Keratinocyte (primary cell): ENCODE measurements around the gene TCF7.

Experiments used
- EZH2 ChIP-seq: IDR thresholded peaks from one replicate; pipeline ENCODE4 v1.6.1; 2012; ENCODE audit warnings: inconsistent platforms, mild to moderate bottlenecking, low read length, moderate library complexity
- TF ChIP-seq, protein P1 (sequence below), 3 experiments: IDR thresholded peaks in 1 of 3; conservative IDR thresholded peaks in 1 of 3; optimal IDR thresholded peaks in 1 of 3; 2 replicates in 2 of 3; 3 replicates in 1 of 3; pipeline versions ENCODE3 to v1.5.1; 2011; ENCODE audit warnings: low read length in 3 of 3, mild to moderate bottlenecking in 3 of 3, moderate library complexity in 2 of 3, control low read depth in 1 of 3, inconsistent platforms in 1 of 3; ENCODE audit not compliant: insufficient read depth in 2 of 3; ENCODE audit errors: extremely low read depth in 1 of 3

DNA sequence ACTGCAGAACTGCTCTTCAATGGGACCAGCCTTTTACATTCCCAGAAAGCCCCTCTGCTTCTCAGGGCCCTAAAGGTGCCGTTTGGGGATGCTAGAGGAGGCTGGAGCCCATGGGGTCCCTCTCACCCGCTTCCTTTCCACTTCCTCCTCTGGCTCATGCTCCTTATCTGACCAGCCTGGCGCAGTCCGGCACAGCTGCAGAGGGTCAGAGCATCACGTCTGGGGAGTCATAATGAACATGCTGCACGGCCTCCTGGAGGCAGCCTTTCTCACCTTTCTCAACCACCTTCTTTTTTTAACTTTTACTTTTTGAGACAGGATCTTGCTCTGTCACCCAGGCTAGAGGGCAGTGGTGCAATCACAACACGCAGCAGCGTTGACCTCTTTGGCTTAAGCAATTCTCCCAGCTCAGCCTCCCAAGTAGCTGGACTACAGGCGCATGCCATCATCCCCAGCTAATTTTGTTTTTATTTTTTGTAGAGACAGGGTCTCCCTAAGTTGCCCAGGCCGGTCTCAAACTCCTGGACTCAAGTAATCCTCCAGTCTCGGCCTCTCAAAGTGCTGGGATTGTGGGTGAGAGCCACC, 15.1 kb upstream of the TCF7 start:
- TF ChIP-seq EZH2 = no peak
- TF ChIP-seq, protein P1, sequence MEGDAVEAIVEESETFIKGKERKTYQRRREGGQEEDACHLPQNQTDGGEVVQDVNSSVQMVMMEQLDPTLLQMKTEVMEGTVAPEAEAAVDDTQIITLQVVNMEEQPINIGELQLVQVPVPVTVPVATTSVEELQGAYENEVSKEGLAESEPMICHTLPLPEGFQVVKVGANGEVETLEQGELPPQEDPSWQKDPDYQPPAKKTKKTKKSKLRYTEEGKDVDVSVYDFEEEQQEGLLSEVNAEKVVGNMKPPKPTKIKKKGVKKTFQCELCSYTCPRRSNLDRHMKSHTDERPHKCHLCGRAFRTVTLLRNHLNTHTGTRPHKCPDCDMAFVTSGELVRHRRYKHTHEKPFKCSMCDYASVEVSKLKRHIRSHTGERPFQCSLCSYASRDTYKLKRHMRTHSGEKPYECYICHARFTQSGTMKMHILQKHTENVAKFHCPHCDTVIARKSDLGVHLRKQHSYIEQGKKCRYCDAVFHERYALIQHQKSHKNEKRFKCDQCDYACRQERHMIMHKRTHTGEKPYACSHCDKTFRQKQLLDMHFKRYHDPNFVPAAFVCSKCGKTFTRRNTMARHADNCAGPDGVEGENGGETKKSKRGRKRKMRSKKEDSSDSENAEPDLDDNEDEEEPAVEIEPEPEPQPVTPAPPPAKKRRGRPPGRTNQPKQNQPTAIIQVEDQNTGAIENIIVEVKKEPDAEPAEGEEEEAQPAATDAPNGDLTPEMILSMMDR (optimal IDR thresholded peaks at IDR 0.05 in 1 of 3, IDR thresholded peaks at IDR 0.05 in 1 of 3, conservative IDR thresholded peaks at IDR 0.05 in 1 of 3; ENCODE audit: extremely low read depth in 1 of 3, insufficient read depth in 2 of 3, low read length in 3 of 3) = no peak
